Activated CD8-positive, alpha-beta memory T cell treated with anti-CD3 and anti-CD28 coated beads, Interleukin-2, amount 50 U/mL, for 1 hour (primary cell): ENCODE data around the gene CRLF2.
"Not testable (repeated sequence)": the region's sequence is repeated elsewhere in the genome, so short reads cannot be mapped to it uniquely, and the experiment has no call there.

Experiments
- DNase-seq: peaks from one replicate; pipeline ENCODE4 v3.0.0-alpha.2; 2020; ENCODE audit errors: extremely low read depth

The CRLF2 gene

GRCh38 chrX:1212532-1212931 lies at the start of gene CRLF2:
CRLF2 (minus strand) TSS chrX:1212649; CDS start chrX:1212634, 15 bp downstream.
- no peak for DNase-seq

GRCh38 chrX:1261771-1262170 lies 49.3 kb upstream of the CRLF2 start:
- not testable (repeated sequence) for DNase-seq

GRCh38 chrX:1261285-1261684 lies 48.8 kb upstream of the CRLF2 start:
- no peak for DNase-seq

- DNase-seq, result no peak
Observed at GRCh38 chrX:1252861-1253260, 40.4 kb upstream of the CRLF2 start.

- no peak for DNase-seq
Observed at GRCh38 chrX:1249101-1249887, 36.8 kb upstream of the CRLF2 start.

- DNase-seq, result no peak
Observed at GRCh38 chrX:1248331-1249061, 36.0 kb upstream of the CRLF2 start.

- peak; percentile 32 for DNase-seq
Observed at GRCh38 chrX:1246816-1247215, 34.4 kb upstream of the CRLF2 start.

- no peak for DNase-seq
Observed at GRCh38 chrX:1244164-1245076, 32.0 kb upstream of the CRLF2 start.

- DNase-seq, result no peak
Observed at GRCh38 chrX:1242891-1243402, 30.5 kb upstream of the CRLF2 start.

GRCh38 chrX:1240551-1240950 lies 28.1 kb upstream of the CRLF2 start:
- not testable (repeated sequence) for DNase-seq

- DNase-seq, result no peak
Observed at GRCh38 chrX:1239681-1240142, 27.3 kb upstream of the CRLF2 start.

GRCh38 chrX:1231850-1232465 lies 19.5 kb upstream of the CRLF2 start:
- no peak for DNase-seq

GRCh38 chrX:1228101-1228500 lies 15.7 kb upstream of the CRLF2 start:
- DNase-seq, result not testable (repeated sequence)

GRCh38 chrX:1226249-1226648 lies 13.8 kb upstream of the CRLF2 start:
- no peak for DNase-seq

- no peak for DNase-seq
Observed at GRCh38 chrX:1224954-1225353, 12.5 kb upstream of the CRLF2 start.

- no peak for DNase-seq
Observed at GRCh38 chrX:1223242-1223600, 10.8 kb upstream of the CRLF2 start.

GRCh38 chrX:1222531-1223241 lies 10.2 kb upstream of the CRLF2 start:
- DNase-seq, result no peak

- DNase-seq, result no peak
Observed at GRCh38 chrX:1221296-1221845, 8.9 kb upstream of the CRLF2 start.

- no peak for DNase-seq
Observed at GRCh38 chrX:1218286-1218685, 5.8 kb upstream of the CRLF2 start.

GRCh38 chrX:1215123-1215823 lies 2.8 kb upstream of the CRLF2 start:
- DNase-seq, result no peak
